ENCODE results near the gene CMTM8. TPM values are rescaled to one million over a fixed set of nuclear protein-coding genes. Genes with fewer than 3 reads are reported as not detected.
A peak's percentile ranks its signal among the peaks of the same experiment; 100 is the strongest.

The CMTM8 gene
- total RNA-seq, 4 donors from 2014 or later = 1.4 to 4.1 (median 2.9) TPM

- Histone ChIP-seq H3K27me3 (no peaks in the 10 kb centered on the region), H3K36me3 (no peaks in the 10 kb centered on the region), H3K4me3 (no peak overlapping the region), H3K27ac (no peak overlapping the region), H3K9me3 (no peaks in the 10 kb centered on the region), H3K4me1 (no peaks in the 10 kb centered on the region)
- no peak for DNase-seq
- TF ChIP-seq CTCF (IDR thresholded peaks at IDR 0.05 in 4 of 5, conservative IDR thresholded peaks at IDR 0.05 in 1 of 5) (no peak), POLR2A (IDR thresholded peaks at IDR 0.05) (no peak)
- in situ Hi-C loops (cut with MboI; ENCODE audit: low sequenced_read_pairs in 4 of 4) (no loop called here), intact Hi-C loops (cut with DNase I; ENCODE audit: low total_unique reads) (no loop called here)
- ATAC-seq = no peak
Observed at GRCh38 chr3:32410367-32411246, 172.1 kb downstream of the CMTM8 start.

- TF ChIP-seq CTCF (IDR thresholded peaks at IDR 0.05 in 4 of 5, conservative IDR thresholded peaks at IDR 0.05 in 1 of 5) (no peak), POLR2A (IDR thresholded peaks at IDR 0.05) (no peak)
Observed at GRCh38 chr3:32411442-32411841, 173.0 kb downstream of the CMTM8 start.

GRCh38 chr3:32412887-32413286, 174.4 kb downstream of the CMTM8 start:
- in situ Hi-C loops (cut with MboI; ENCODE audit: low sequenced_read_pairs in 4 of 4) = no loop called here
- DNase-seq (no peak), ATAC-seq (no peak)
- TF ChIP-seq CTCF (IDR thresholded peaks at IDR 0.05 in 4 of 5, conservative IDR thresholded peaks at IDR 0.05 in 1 of 5) = no peak
- H3K27ac ChIP-seq = no peak overlapping the region
- no peaks in the 10 kb centered on the region for H3K4me1 ChIP-seq
- H3K9me3 ChIP-seq = no peaks in the 10 kb centered on the region
- no peak overlapping the region for H3K4me3 ChIP-seq
- H3K27me3 ChIP-seq = no peaks in the 10 kb centered on the region
- intact Hi-C loops (cut with DNase I; ENCODE audit: low total_unique reads) = no loop called here
- H3K36me3 ChIP-seq = no peaks in the 10 kb centered on the region

More at GRCh38 chr3:32411442-32411841, 173.0 kb downstream of the CMTM8 start:
- in situ Hi-C loops (cut with MboI; ENCODE audit: low sequenced_read_pairs in 4 of 4) (no loop called here), intact Hi-C loops (cut with DNase I; ENCODE audit: low total_unique reads) (no loop called here)
- no peak overlapping the region for H3K27ac ChIP-seq
- no peaks in the 10 kb centered on the region for H3K36me3 ChIP-seq
- DNase-seq (no peak), ATAC-seq (no peak)
- H3K27me3 ChIP-seq = no peaks in the 10 kb centered on the region
- H3K4me3 ChIP-seq = no peak overlapping the region
- H3K9me3 ChIP-seq = no peaks in the 10 kb centered on the region
- H3K4me1 ChIP-seq = no peaks in the 10 kb centered on the region

- Histone ChIP-seq H3K36me3 (no peaks in the 10 kb centered on the region), H3K9me3 (no peaks in the 10 kb centered on the region), H3K27me3 (no peaks in the 10 kb centered on the region), H3K4me1 (no peaks in the 10 kb centered on the region), H3K4me3 (no peak overlapping the region), H3K27ac (peak overlapping the region in 1 of 4 donors; percentile 16)
- DNase-seq (no peak), ATAC-seq (no peak)
- TF ChIP-seq POLR2A (IDR thresholded peaks at IDR 0.05) (no peak), CTCF (IDR thresholded peaks at IDR 0.05 in 4 of 5, conservative IDR thresholded peaks at IDR 0.05 in 1 of 5) (no peak)
- in situ Hi-C loops (cut with MboI; ENCODE audit: low sequenced_read_pairs in 4 of 4) (no loop called here), intact Hi-C loops (cut with DNase I; ENCODE audit: low total_unique reads) (no loop called here)
Observed at GRCh38 chr3:32413845-32414521, 175.5 kb downstream of the CMTM8 start.
